NCI-H526 treated with DMSO at 0.1 percent for 48 hours (cell line): ENCODE measurements around the gene SLC25A22.

Experiments used
- DNase-seq: peaks from one replicate; lab custom pipeline; 2025; lab: John Stamatoyannopoulos, UW

Gene SLC25A22

DNA sequence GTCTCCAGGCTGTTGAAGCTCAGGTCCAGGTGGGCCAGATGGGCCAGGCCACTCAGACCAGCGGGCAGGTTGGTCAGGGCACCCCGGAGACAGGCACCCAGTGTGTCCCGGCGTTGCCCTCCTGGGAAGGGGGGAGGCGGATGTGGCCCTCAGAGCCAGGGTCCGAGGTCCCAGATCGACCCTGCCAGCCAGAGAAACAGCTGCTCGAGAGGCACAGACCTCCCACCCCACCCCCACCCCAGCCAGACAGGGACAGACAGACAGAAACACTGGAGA lies 5.3 kb upstream of the SLC25A22 start:
- no peak for DNase-seq

- no peak for DNase-seq
These were observed 4.8 kb upstream of the SLC25A22 start for GRCh38 chr11:802693-803466.

- DNase-seq, result no peak
These were observed 4.0 kb upstream of the SLC25A22 start for GRCh38 chr11:802018-802617.

DNA sequence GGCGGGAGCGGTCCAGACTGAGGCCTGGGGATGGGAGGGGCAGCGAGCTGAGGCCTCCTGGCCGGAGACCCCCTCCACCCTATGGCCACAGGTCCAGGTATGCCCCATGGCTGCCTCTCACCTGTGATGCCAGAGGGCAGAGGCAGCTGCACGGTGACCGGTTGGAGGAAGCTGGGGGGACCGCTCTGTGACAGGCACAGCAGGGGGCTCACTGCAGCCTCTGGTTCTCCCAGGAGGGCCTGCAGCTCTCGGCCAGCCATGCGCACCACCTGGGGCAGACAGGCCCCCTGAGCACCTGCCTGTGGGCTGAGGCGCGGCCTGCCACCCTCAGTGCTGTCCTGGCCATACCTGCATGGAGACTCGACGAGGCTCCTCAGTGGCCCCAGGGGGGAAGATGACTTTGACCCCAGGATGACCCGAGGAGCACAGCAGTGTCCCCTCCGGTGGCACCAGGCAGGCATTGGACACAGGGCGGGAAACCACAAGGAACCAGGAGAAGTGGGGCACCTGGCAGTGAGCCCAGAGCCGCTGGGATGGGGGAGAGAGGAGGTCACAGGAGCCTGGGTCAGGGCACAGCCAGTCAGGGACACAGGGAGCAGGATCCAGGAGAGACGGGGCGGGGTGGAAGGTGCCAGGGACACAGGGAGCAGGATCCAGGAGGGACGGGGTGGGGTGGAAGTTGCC lies 3.2 kb upstream of the SLC25A22 start:
- no peak for DNase-seq

DNA sequence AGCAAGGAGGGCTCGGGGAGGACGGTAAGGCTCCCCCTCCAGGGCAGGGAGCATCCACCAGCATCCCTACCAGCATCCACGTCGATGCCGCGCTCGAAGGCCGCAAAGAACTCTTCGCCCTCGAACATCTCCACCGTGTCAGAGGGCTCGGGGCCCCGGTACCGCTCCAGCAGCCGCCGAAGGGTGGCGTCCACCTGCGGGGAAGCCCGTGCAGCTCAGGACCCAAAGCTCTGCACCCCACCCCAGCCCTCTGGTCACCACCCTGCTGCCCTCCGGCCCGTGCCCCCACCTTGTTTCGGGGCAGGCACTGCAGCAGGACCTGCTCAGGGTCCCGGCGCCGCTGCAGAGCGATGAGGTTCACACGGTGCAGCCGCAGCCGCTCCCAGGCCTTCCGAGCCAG lies 2.4 kb upstream of the SLC25A22 start:
- no peak for DNase-seq

DNA sequence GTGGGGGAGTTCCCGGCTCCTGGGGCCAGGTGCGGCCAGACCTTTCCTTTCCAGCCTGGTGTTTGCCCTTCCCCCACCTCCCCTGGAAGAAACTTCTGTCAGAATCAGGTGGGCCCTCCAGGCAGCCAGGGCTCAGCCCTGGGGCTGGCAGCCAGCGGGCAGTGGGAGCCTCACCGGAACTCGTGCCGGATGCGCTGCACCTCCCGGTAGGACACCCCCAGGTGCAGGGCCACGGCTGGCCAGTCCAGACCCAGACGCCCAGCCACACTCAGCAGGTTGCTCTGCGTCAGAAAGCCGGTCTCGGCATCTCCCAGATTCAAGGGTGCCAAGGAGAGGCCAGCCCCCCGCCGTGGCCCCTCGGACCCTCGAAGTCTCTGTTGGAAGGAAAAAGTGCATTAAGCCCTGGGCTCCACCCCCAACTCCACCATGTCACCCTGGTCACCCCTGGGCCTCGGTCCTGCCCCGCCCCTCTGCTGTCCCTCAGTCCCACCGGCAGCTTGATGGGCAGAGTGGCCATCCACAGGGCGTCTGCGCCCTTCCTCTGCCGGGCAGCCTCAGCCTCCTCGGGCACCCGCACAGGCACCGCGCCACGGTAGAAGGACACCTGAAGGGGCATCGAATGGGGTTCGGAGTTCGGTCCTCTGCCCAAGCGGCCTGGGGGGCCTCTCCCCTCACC lies 1.7 kb upstream of the SLC25A22 start:
- no peak for DNase-seq

DNA sequence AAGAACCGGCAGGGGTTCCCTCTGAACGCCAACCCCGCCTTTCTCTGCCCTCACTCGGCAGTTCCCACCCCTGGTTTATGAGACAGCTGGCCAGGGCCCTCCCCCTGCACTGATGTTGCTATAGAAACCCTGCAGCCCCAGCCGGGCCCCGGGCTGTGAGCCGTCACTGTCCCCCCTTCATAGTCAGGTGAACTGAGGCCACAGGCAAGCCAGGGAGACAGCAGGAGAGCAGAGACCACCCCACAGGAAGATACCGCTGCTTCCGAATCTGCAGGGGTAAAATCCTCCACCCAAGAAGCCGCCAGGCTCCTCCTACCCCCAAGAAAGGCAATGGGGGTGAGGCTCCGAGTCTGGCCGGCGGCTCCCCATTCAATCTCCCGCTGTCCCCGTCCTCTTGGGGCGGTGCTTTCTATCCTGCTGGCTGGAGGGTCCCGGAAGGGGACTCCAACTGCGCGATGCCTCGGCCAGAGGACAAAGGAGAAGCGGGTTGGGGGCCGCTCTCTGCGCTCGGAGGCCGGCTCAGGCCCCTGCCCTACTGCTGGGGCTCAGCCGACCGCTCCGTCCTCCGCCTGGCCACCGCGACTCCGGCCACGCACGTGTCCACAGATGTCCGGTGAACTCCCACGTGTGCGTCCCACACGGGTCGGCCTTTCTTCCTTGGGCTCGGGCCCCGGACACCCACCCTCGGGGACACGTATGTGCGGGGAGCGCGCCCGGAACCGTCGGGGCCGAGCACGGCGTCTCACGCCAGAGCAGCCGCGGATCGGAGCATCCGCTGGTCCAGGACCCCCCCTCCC lies 587 bp downstream of the SLC25A22 start:
- DNase-seq, result peak; percentile 64

DNA sequence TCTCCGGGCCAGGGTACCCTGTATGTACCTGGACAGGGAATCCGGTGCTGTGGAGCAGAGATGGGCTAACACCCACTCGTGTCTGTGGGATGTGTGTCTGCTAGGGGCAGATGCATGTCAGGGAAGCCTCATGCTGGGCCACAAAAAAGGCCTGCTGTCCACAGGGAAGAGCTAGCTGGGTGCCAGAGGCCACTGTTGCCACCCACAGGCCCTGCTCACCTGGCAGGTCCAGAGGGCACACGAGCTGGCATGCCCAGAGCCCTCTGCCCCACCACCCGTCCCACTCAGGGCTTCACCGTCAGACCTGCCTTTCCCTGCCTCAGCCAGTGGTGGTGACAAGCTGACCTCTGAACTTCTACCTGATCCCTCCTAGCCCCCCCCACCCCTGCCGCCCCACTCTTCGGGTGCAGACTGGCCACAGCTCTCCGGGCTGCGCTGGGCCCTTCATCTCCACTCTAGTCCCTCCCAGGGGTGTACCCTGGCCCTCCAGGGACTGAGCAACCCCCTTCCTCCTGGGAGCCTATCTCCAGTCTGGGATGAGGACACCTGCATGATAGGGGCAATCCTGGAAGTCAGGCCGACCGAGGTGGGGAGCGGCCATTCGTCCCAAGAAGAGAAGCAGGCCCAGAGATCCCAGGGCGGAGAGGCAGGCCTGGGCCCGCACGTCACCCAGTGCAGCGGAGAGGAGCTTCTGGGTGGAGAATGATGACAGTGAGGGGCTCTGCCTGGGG lies 1.4 kb downstream of the SLC25A22 start:
- no peak for DNase-seq

- DNase-seq, result peak; percentile 65
These were observed 2.2 kb downstream of the SLC25A22 start for GRCh38 chr11:795634-796564.

DNA sequence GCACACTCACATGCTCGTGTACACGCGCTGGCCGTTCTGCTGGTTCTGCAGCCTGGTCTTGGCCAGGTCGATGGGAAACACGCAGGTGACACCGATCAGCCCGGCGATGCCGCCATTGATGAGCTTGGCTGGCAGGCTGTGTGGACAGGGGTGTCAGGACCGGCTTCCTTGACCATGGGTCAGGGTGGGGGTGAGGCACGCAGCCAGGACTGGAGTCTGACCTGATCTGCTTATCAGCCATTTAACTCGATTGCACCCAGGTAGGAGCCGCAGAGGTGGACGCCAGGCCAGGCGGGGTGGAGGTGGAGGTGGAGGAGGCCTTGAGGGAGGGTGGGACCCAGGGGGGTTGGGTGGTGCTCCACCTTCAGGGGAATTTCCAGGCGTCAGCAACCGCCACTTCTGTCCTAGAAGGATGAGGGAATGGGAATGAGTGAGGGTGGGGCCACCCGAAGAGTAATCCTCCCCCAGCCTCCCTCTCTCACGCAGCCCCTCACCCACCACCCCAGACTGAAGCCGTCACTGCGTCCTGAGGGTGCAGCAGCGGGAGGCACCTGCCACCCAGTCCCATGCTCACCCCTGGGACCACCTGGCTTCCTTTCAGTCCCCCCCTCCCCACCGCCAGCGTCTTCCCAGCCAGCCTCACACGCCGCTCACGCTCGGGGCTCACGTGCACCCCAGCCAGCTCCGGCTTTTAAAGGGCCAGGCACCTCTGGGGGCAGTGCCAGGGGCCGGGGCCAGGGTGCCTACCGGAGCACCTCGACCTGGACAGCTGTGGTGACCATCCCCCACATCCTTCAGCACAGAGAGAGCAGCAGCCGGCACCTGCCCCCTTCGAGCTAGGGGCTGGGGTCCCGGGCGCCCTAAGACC lies 3.1 kb downstream of the SLC25A22 start:
- DNase-seq, result peak; percentile 35

GRCh38 chr11:794013-794765 lies 3.9 kb downstream of the SLC25A22 start:
- DNase-seq, result no peak

GRCh38 chr11:793556-793955 lies 4.5 kb downstream of the SLC25A22 start:
- DNase-seq, result no peak

DNA sequence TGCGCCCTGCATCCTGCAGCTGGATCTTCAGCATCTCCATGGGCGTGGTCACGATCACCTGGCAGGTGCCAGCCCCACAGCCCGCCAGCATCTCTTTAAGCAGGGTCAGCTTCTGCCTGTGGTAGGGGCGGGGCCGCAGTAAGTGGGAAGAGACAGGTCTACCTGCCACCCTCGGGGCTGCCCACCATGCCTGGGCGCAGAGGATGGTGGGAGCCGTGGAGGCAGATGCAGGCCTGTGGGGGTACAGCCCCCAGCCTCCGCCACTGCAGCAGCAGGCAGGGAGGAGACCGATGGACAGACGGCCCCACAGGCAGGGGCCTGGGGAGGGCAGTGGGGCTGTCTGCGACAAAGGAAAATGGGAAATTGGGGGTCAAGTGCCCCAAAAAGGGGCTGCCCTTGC lies 5.2 kb downstream of the SLC25A22 start:
- peak; percentile 30 for DNase-seq

DNA sequence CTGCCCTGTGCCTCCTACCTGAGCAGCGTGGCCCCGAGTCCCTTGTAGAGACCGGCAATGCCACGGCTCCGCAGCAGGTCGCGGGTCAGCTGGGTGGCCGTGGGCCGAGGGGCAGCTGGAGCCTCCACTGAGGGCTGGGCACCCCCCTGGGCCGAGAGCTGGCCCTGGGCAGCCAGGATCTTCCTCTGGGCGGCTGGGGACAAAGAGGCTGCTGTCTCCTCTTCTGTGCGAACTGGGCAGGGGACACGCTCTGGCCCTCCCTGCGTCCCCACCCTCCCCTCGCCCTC lies 5.6 kb downstream of the SLC25A22 start:
- no peak for DNase-seq

GRCh38 chr11:791658-792534 lies 6.2 kb downstream of the SLC25A22 start:
- DNase-seq, result no peak

DNA sequence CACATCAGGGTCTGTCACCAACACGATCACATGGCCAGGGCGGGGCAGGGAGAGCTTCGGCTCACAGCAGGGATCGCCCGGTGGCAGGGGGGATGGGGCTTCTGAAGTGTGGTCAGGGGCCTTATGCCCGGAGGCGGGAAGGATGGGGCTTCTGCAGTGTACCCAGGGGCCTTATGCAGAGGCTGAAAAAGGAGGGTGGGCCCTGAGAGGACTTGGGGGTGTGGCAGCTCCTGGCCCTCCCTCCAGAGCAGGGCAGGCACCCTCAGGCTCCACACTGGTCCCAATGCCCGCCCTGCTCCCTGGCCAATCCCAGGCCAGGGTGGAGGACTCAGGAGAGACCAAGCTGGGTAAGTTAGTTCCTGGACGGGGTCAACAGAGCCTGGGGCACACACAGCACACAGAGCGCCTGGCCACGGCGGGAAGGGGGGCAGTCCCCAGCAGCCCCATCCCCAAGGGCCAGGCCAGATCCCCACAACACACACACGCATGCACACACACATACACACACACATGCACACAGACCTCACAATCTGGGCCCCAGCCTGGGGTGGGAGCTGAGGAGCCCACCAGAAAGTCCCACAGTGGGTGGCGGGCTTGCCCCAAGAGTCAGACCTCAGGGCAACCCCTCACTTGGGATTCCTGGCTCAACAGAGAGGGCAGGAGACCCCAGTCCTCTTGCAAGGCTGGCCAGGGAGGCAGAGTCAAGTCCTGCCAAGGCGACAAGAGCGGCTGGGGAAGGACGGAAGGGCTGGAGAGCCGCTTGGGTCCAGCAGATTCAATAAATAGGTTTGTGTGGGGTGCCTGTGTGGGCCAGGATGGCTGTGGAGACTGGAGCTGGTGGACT lies 7.1 kb downstream of the SLC25A22 start:
- no peak for DNase-seq

GRCh38 chr11:789943-790342 lies 8.1 kb downstream of the SLC25A22 start, which contains the start of gene CEND1:
Gene CEND1 (minus strand): TSS chr11:790090. CDS start chr11:788576, 1,514 bp downstream.
- DNase-seq, result no peak
